ENCODE measurements around the gene ALX4.

The ALX4 gene

DNA sequence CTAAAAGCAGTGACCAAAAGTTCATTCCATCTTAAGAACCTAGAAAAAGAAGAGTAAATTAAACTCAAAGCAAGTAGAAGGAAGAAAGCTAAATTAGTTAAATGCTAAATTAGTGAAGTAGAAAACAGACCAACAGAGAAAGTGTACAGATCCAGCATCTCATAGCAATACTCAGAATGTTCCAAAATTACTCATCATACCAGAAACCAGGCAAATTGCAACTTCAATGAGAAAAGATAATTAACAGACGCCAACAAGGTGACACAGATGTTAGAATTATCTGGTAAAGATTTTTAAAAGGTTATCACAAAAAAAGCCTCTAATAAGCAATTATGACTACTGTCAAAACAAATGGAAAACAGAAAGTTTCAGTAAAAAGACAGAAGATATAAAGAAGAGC is 96.8 kb downstream of the ALX4 start:
- in situ Hi-C loops (cut with HindIII; ENCODE audit: low sequenced_read_pairs) = no loop called here

DNA sequence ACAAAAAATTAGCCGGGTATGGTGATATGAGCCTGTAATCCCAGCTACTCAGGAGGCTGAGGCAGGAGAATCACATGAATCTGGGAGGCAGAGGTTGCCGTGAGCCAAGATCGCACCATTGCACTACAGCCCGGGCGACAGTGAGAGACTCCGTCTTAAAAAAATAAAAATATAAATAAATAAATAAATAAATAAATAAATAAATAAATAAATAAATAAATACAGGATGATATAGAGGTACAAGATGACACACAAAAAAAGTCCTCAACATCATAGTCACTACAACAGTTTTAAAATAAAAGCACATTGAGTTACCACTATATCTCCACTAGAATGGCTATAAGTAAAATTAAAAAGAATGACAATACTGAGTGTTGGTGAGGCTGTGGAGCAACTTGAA is 97.8 kb downstream of the ALX4 start:
- in situ Hi-C loops (cut with HindIII; ENCODE audit: low sequenced_read_pairs) = no loop called here
